Stimulated activated CD8-positive, alpha-beta memory T cell treated with anti-CD3 and anti-CD28 coated beads, Interleukin-2, amount 100 ng/mL, for 48 hours (primary cell): ENCODE measurements around the gene CLDN6.

Experiments
- DNase-seq, 2 donors: peaks; one replicate each; pipeline ENCODE4 v3.0.0-alpha.2; 2020; ENCODE audit warnings: low read depth in 2 of 2

The CLDN6 gene

DNA sequence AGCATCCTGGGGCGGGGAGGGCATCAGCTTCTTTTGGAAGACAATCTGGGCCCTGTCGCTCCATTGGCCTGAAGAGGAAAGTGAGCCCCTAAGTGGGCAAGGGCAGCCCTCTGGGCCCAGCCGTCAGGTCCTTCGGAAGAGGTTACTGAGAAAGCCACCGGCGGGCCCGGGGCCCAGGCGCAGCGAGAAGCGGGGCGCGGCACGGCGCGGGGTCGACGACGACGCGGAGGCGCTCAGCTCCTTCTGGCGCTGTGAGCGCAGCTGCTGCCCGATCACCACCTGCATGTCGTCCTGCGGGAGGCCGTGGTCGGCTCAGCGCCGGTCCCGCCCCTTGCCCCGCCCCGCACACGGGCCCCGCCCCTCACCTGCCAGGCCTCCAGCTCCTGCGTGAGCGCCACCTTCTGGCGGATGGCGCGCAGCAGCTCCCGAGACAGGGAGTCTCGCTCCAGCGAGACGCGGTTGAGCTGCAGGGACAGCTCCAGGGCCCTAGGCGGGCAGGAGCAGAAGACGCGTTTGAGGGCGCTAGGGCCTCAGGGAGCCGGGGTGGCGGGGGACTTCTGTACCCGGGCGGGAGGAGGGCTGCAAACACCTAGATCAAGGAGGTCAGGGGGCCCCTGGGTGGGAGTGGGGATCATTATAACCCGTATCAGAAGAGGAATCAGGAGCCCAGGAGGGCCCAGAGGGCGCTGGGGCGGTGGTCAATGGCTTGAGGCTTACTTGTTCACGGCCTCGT is 10.2 kb upstream of the CLDN6 start:
- peak; percentile 88 to 90 for DNase-seq

DNA sequence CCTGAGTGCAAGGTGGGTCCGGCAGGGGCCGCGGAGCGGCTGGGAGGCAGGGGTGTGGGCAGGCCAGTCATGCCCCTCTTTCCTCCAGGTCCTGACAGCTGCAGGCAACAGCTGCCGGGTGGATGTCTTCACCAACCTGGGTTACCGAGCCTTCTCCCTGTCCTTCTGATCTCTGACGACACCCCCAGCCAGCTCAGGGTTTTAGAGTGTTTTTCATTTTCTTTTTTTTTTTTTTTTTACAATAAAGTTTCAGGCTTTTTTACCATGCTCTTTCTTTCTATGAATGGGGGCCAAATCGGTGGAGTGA is 9.5 kb upstream of the CLDN6 start:
- no peak for DNase-seq

DNA sequence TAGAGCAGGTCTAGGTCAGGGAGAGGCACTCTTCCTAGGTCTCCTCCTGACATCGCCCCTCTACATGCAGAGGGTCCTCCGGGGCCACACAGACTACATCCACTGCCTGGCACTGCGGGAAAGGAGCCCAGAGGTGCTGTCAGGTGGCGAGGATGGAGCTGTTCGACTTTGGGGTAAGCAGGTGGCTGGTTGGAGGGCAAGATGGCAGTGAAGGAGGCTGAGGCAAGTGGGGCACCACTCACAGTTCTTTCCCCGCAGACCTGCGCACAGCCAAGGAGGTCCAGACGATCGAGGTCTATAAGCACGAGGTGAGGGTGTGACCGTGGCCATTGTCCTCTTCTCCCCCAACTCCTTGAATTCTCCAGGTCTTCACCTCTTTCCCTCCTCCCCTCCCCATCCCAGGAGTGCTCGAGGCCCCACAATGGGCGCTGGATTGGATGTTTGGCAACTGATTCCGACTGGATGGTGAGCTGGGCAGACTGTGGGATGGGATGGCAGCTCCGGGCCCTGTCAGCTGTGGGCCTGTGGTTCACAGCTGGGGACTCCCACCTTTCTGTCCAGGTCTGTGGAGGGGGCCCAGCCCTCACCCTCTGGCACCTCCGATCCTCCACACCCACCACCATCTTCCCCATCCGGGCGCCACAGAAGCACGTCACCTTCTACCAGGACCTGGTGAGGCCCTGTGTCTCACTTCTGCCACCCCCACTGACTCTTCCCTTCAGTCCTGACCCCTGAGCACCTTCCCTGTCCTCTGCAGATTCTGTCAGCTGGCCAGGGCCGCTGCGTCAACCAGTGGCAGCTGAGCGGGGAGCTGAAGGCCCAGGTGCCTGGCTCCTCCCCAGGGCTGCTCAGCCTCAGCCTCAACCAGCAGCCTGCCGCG is 8.9 kb upstream of the CLDN6 start:
- no peak for DNase-seq

DNA sequence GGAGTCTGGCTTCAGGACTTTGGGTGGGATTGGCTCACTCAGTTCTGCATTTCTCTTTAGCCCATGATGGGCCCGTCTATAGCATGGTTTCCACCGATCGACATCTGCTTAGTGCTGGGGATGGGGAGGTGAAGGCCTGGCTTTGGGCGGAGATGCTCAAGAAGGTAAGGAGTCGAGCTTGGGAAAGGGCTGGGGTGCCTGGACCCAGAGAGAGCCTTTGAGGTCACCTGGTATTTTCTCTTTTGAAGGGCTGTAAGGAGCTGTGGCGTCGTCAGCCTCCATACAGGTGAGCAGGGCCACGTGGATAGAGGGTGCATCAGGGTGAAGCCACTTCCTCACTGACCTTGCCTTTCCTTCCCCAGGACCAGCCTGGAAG is 8.0 kb upstream of the CLDN6 start:
- DNase-seq, result no peak

DNA sequence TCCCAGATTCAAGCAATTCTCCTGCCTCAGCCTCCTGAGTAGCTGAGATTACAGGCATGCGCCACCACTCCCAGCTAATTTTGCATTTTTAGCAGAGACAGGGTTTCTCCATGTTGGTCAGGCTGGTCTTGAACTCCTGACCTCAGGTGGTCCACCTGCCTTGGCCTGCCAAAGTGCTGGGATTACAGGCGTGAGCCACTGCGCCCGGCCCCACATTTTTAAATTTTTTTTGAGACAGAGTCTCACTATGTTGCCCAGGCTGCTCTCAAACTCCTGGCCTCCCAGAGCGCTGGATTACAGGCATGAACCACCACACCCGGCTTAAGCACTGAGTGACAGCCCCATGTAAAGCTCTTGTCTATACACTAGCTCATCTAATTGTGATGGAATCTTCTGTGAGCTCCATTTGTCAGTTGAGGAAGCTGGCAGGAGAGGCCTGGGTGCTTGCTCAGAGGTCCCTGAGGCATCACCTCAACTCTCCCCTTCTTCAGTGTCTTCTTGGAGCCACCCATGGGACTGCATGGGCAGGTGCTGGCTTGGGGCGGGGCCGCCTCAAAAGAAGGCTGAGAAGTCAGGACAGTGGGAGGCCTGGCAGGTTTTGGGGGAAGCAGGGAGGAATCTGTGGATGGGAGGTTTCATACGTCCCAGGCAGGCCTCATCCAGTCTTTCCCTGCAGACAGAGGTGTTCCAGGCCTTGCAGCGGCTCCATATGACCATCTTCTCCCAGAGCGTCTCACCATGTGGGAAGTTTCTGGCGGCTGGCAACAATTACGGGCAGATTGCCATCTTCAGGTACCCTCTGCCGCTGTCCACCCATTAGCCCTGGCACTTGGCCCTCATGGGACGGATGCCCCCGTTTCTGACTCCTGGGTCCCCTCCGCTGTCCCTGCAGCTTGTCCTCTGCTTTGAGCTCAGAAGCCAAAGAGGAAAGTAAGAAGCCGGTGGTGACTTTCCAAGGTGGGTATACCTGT is 7.3 kb upstream of the CLDN6 start:
- no peak for DNase-seq

DNA sequence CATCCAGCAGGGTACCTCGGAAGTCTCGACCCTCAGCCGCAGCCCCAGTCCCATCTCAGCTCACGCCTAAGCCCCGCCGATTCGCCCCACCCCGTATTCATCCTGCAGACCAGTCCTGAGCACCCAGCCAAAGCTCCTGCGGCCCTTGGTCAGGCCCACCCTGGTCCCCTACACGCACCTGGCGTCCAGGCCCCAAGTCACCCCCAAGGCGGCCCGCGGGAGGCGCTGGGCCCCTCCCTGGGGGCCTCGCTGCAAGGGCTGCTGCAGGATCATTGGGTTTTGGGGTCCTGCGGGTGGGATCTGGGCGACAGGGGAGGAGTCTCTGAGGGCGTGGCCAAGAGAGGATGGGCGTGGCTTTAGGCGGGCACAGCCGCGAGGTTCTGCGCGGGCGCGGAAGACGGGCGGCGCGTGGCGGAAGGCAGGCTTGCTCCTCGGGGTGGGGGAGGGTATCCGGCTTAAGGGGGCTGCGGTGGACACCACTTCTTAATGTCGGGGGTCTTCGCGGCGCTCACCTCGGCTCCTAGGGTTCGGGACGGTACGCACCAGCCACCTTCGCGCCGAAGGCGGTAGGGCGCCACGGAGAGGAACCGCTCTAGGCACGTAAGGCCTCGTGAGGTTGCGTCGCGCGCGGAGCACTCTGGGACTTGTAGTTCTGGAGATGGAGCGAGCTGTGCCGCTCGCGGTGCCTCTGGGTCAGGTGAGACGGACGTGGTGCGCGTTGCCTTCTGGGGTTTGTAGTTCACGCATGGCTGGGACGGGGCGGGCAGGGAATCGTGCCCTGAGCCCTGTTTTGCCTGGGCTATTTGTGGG is 5.9 kb upstream of the CLDN6 start, which contains the start of the genes HCFC1R1 and THOC6:
Gene HCFC1R1 (minus strand): TSS at position 274 of the 810 bp plus-strand sequence. CDS start 1 bp downstream, at position 273.
Gene THOC6 (plus strand): TSS at position 367 of the 810 bp plus-strand sequence. CDS start 292 bp downstream, at position 659.
- DNase-seq, result peak; percentile 91 to 96

DNA sequence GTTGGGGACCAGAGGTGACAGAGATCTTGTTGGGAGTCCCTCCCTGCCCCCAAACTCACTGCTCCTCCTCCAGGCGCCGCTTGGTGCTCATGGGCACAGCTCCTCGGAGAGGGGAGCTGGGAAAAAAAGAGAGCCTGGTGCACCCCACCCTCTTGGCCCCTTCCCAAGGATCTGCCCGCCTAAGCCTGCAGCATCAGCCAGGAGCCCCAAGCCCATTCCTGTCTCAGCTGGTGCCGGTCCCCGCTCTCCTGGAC is 5.4 kb upstream of the CLDN6 start:
- DNase-seq, result no peak

DNA sequence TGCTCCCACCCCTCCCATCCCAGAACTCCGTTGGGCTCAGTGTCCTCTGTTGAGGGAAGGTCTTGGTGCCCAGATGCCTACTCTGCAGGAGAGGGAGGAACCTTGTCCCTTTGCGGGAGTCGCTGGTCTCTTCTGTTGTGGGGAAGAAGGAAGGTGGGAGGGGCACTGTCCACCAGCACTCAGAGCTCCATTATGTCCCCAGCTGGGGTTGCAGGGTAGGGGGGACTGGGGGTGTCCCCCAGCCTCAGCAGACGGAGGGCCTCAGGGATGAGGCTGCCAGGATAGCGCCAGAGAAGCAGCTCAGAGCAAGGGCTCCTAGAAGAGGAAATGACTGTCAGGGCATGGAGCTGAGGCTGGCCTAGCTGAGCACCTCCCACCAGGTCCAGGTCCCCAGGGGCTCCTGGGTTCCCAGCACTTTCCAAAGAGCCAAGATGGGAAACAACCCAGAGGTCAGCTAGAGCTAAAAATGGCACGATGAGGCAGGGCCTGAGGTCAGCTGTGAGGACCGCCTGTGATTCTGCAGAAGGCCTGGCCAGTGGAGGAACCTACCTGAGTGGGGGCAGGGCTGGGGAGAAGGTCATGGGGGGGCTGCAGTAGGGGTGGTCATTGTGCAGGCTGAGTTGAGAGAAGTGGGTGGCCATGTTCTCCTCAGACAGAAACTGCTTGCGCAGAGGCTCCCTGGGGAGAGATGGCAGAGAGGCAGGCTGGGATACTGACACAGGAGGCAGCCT is 4.9 kb upstream of the CLDN6 start:
- no peak for DNase-seq

DNA sequence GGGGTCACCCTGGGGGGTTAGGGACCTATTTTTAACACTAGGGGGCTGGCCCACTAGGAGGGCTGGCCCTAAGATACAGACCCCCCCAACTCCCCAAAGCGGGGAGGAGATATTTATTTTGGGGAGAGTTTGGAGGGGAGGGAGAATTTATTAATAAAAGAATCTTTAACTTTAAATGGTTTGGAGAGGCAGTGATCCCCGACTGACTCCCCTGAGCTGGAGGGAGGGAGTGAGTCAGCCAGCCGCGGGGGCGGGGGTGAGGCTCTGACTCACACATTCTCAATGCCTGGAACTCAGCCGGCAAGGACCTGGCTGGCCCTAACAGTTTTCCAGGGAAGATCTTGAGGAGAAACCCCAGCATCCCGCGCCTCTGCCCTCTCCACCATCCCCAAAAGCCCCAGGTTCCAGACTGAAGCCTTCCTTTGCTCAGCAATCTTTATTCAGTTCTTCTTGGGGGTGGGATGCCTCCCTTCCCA is 4.3 kb upstream of the CLDN6 start:
- peak; percentile 84 to 87 for DNase-seq

DNA sequence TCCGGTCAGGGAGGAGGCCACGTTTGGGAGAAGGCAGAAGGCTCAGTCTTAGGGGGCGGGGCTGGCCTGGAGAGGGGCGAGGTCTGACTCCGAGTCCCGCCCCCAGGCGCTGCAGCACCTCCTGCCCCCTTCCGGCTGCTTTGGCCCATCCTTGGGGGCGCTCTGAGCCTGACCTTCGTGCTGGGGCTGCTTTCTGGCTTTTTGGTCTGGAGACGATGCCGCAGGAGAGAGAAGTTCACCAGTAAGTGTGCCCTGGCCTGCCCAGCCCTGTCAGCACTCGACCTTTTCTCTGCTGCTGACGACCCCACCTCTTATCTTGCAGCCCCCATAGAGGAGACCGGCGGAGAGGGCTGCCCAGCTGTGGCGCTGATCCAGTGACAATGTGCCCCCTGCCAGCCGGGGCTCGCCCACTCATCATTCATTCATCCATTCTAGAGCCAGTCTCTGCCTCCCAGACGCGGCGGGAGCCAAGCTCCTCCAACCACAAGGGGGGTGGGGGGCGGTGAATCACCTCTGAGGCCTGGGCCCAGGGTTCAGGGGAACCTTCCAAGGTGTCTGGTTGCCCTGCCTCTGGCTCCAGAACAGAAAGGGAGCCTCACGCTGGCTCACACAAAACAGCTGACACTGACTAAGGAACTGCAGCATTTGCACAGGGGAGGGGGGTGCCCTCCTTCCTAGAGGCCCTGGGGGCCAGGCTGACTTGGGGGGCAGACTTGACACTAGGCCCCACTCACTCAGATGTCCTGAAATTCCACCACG is 3.6 kb upstream of the CLDN6 start:
- peak; percentile 80 to 84 for DNase-seq

DNA sequence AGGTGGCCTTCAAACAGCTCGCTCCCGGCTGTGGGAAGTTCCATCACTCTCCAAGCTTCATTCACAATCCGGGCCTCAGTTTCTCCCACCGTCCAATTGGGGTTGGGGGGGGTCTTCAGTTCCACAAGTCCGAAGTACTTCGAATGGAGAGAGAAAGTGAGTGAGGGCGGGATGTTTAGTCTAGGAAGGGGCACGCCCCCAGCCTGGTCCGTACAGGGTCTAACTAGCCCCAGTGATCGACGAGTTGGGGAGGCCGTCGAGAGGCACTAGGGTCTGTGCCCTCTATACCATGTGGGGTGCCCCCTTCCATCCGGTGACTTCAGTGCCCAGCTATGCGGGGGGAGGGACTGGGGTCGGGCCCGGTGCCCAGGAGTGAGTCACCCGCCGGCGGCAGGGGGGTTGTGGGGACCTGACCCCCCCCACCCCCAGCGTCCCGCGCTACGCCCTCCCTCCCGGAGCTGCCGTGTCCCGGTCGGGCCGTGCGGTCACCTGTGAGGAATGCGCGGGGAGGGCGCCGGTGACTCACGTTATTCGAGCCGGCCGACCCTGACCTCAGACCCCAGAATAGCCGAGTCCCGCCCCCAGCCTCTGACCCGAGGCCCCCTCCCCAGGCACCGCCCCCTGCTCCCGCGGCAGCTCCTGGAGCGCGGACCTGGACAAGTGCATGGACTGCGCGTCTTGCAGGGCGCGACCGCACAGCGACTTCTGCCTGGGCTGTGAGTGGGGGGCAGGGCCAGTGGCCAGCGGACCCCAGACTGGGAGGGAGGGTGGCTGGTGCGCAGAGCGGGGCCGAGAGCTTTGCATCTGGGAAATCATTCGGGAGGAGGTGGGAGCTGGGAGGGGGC is 2.8 kb upstream of the CLDN6 start:
- peak in 1 of 2 donors; percentile 32 for DNase-seq

DNA sequence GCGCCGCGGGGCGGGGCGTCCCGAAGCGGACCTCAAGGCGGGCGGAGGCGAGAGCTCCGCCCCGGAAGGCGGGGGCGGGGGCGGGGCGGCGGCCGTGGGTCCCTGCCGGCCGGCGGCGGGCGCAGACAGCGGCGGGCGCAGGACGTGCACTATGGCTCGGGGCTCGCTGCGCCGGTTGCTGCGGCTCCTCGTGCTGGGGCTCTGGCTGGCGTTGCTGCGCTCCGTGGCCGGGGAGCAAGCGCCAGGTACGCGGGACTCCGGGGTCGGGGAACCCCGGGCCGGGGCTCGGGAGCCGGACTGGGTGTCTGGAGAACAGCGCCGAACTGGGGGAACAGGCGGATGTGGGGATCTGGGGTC is 2.2 kb upstream of the CLDN6 start, which contains the start of gene TNFRSF12A:
Gene TNFRSF12A (plus strand): TSS at position 122 of the 357 bp plus-strand sequence. CDS start 30 bp downstream, at position 152.
- DNase-seq, result peak; percentile 63 to 66

DNA sequence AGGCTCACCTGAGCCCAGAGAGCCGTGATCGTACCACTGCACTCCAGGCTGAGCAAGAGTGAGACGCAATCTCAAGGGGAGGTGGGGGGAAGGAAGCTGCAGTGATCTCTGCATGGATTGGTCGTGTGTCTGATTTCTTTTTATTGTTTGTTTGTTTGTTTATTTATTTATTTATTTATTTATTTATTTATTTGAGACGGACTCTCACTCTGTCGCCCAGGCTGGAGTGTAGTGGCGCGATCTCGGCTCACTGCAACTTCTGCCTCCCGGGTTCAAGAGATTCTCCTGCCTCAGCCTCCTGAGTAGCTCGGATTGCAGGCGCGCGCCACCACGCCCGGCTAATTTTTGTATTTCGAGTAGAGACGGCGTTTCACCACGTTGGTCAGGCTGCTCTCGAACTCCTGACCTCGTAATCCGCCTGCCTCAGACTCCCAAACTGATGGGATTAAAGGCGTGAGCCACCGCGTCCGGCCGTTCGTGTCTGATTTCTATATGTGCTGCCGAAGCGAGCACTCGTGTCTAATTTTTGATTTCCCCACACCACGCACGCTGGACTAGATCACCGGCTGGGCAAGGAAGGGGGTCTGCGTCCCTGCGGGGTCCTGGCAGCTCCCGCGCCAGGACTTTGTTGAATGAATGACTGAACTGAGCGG is 1.7 kb upstream of the CLDN6 start:
- no peak for DNase-seq

DNA sequence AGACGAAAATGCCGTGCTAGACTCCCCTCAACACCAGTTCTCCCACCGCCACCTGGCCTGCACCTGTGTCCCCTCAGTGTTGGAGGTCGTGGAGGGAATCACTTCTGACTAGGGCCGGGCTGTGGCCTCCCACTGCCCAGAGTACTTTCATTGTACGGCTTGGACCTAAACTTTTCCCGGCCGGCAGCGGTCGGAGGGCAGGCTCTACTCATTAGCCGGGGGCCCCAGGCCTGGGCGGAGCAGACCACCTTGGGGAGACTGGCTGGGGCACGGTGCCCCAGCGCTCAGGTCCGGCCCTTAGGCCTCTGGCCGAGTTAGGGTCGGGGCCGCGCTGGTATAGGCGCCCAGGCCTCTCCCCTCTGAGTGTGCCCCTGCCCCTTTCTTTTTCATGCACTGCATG is 639 bp downstream of the CLDN6 start:
- no peak for DNase-seq

DNA sequence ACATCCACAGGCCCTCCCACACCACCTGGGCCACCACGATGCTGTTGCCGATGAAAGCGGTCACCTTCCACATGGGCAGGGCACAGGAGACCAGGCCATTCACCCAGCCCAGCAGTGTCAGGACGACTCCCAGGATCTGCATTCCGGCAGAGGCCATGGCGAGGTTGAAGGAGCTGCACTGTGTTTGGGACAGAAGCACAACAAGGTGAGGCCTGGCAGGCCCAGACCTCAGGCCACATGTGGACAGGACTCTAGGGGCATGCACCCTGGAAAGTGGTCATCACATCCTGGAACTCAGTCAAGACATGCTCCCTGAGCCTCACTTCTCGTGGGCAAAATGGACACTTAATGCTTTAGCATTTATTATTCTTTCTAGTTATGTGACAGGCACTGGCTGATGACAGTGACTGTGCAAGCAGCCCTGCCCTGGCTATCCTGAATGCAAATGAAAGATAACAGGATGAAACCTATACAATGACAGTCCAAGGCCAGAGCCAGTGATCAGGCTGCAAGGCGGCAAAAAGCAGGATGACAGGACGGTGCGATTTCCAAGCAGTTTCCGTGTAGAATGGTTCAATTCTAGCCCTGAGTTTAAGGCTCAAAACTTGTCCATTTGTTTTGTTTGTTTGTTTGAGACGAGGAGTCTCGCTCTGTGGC is 2.0 kb downstream of the CLDN6 start:
- no peak for DNase-seq

DNA sequence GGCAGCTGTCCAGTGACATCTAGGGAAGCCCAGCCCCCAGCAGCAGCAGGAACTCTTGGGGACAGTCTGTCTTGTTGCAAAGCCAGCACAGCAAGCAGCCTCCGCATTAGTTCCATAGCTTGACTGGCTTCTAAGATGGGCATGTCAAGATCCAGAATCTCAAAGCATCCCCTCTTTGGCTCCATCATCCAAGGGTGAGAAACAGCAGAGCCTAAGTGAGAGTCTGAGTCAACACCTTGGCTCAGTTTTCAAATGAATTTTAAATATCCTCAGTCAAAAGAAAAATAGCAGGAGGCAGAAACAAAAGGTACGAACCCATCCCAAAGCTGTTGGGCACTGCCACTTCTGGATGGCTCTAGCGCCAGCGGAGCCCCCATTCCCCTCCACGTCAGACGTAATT is 3.0 kb downstream of the CLDN6 start:
- DNase-seq, result no peak

DNA sequence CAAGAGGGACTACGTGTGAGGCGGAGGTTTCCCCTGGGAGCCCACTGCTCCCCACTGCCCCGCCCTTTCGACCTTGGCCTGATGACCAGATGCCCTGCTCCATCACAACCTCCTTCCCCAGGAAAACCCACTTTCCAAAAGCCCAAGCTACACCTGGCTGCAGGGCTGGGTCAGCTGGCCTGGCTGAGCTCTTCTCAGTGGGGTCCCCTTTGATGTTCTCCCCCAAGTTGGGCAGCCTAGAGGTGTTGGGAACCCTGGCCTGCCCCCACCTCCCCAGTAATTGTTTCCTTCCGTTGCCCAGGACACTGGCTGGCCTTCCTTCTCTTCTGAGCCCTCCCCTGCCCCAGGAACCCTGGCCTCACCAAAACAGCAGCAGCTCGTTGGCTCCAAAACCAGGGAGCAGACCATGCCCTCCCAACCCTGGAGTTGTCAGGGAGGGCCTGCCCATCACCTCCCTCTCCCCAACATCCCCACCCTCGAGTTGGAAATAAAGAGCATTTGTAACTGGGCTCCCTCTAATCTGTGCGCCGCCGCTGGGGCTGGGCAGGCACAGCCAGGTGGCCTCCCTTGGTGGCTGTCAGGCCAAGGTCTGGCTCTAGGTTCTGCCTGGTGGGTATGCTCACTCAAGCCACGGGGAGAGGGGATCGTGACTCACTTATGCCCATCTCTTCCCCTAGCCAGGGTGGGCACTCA is 3.8 kb downstream of the CLDN6 start:
- DNase-seq, result no peak
